Transverse colon (tissue), 4 donors: ENCODE measurements around the gene RNPS1. TPM values are rescaled to one million over a fixed set of nuclear protein-coding genes. Genes with fewer than 3 reads are reported as not detected.

ENCODE experiments used
- DNase-seq: peaks from one replicate; pipeline ENCODE4 v3.0.0-alpha.2; 2019
- H3K27ac ChIP-seq, 4 donors: fragments of 200-600 bp; sonication (generic); 2 replicates each; pipeline ENCODE4 v1.5.1; 2016 to 2018; ENCODE audit warnings: inconsistent platforms in 4 of 4
- H3K27me3 ChIP-seq: fragments of 200-600 bp; sonication (generic); 2 replicates; pipeline ENCODE4 v1.5.1; 2017; ENCODE audit warnings: inconsistent platforms
- H3K36me3 ChIP-seq, 4 donors: fragments of 200-600 bp; sonication (generic); 2 replicates each; pipeline ENCODE4 v1.5.1; 2017 to 2019; ENCODE audit warnings: inconsistent platforms in 4 of 4
- H3K4me1 ChIP-seq, 4 donors: fragments of 200-600 bp; sonication (generic); 2 replicates each; pipeline ENCODE4 v1.5.1; 2017 to 2020; ENCODE audit warnings: inconsistent platforms in 4 of 4
- H3K4me3 ChIP-seq, 4 donors: fragments of 200-600 bp; sonication (generic); 1 replicate in 1 of 4; 2 replicates in 3 of 4; pipeline versions ENCODE4 v1.5.1 to v1.6.1; 2017 to 2019; ENCODE audit warnings: inconsistent platforms in 4 of 4
- H3K9me3 ChIP-seq, 2 donors: fragments of 200-600 bp; sonication (generic); 2 replicates each; pipeline ENCODE4 v1.5.1; 2017 to 2019; ENCODE audit warnings: inconsistent platforms in 2 of 2
- CTCF ChIP-seq, 5 experiments: fragments of 200-600 bp in 3 of 5; fragments of 450-650 bp in 2 of 5; sonication (generic) in 3 of 5; IDR thresholded peaks; 1 replicate in 2 of 5; 2 replicates in 3 of 5; pipeline ENCODE4 v1.5.1; 2016 to 2017; ENCODE audit warnings: antibody characterized with exemption in 5 of 5, inconsistent platforms in 3 of 5, mild to moderate bottlenecking in 2 of 5, moderate library complexity in 1 of 5
- EP300 ChIP-seq: sonication (generic); formaldehyde crosslinking; IDR thresholded peaks from one replicate; pipeline ENCODE4 v1.6.1; 2017; ENCODE audit warnings: antibody characterized with exemption, low read depth
- POLR2A ChIP-seq: fragments of 450-650 bp; IDR thresholded peaks from one replicate; pipeline ENCODE4 v1.6.1; 2016; ENCODE audit warnings: antibody characterized with exemption, mild to moderate bottlenecking, moderate library complexity
- POLR2AphosphoS5 ChIP-seq, 3 donors: sonication (generic); formaldehyde crosslinking; IDR thresholded peaks; one replicate each; pipeline ENCODE4 v1.6.1; 2016; ENCODE audit warnings: antibody characterized with exemption in 3 of 3
- WGBS, 2 donors: methylation state at CpG; one replicate each; pipeline ENCODE4 v1.1.5; 2018; ENCODE audit warnings: low coverage in 1 of 2; 5-methylcytosine and 5-hydroxymethylcytosine counted together
- in situ Hi-C, 4 donors: fragments of 200-750 bp; cut with MboI; loops; one replicate each; pipeline versions ENCODE4 v1.15.0 to v1.15.1; 2017; ENCODE audit warnings: low sequenced_read_pairs in 3 of 4, low pct_ligation_motif_present in 1 of 4, low pct_unique_long_range_greater_than_20kb in 1 of 4
- intact Hi-C: fragments of 100-400 bp; cut with DNase I; formaldehyde crosslinking; loops from one replicate; pipeline ENCODE4 v1.15.1; 2023; ENCODE audit warnings: low total_unique reads
- total RNA-seq, 4 donors: library from RNA; depleted of rRNA; stranded (reverse); fragments of >200 nt; gene quantifications; one replicate each; pipeline ENCODE4 v1.1.0, GENCODE V29; 2016

RNPS1 gene
- total RNA-seq, 4 donors from 2014 or later = 110 to 153 (median 126) TPM

GRCh38 chr16:2246301-2246885 is 21.5 kb downstream of the RNPS1 start:
- TF ChIP-seq EP300 (no peak), POLR2AphosphoS5 (IDR thresholded peaks at IDR 0.05) (no peak), POLR2A (no peak), CTCF (IDR thresholded peaks at IDR 0.05) (no peak)
- no peaks in the 10 kb centered on the region for H3K9me3 ChIP-seq
- 96% methylated on average over 13 of the region's 18 CpGs; no CpG with 5 or more reads in 1 of the 2 donors for WGBS, 2 donors
- in situ Hi-C loops = no loop called here
- peaks cover 0 to 34% (median 16%) of the 10 kb centered on the region in 4 donors for H3K36me3 ChIP-seq
- H3K27me3 ChIP-seq = no peaks in the 10 kb centered on the region
- peaks cover 6 to 11% (median 8%) of the 10 kb centered on the region in 4 donors for H3K4me1 ChIP-seq
- H3K4me3 ChIP-seq = no peak overlapping the region
- intact Hi-C loops = no loop called here
- DNase-seq = no peak
- no peak overlapping the region for H3K27ac ChIP-seq

GRCh38 chr16:2244926-2245795 is 22.8 kb downstream of the RNPS1 start:
- Histone ChIP-seq H3K9me3 (no peaks in the 10 kb centered on the region), H3K27me3 (no peaks in the 10 kb centered on the region), H3K4me1 (peaks cover under 1 to 5% (median 2%) of the 10 kb centered on the region in 4 donors), H3K27ac (no peak overlapping the region), H3K36me3 (peaks cover 0 to 34% (median 16%) of the 10 kb centered on the region in 4 donors), H3K4me3 (no peak overlapping the region)
- TF ChIP-seq EP300 = no peak
- TF ChIP-seq CTCF (IDR thresholded peaks at IDR 0.05) = no peak
- TF ChIP-seq POLR2A = no peak
- TF ChIP-seq POLR2AphosphoS5 (IDR thresholded peaks at IDR 0.05) = no peak
- WGBS, 2 donors = 94% methylated on average over 5 to 30 of the region's 30 CpGs
- in situ Hi-C loops (no loop called here), intact Hi-C loops (no loop called here)
- DNase-seq = no peak

- in situ Hi-C loops = no loop called here
- Histone ChIP-seq H3K4me1 (no peaks in the 10 kb centered on the region), H3K27ac (no peak overlapping the region), H3K27me3 (no peaks in the 10 kb centered on the region), H3K36me3 (peaks cover 0 to 34% (median 16%) of the 10 kb centered on the region in 4 donors), H3K4me3 (no peak overlapping the region), H3K9me3 (no peaks in the 10 kb centered on the region)
- WGBS, 2 donors = 88% methylated on average over 17 of the region's 17 CpGs; no CpG with 5 or more reads in 1 of the 2 donors
- TF ChIP-seq POLR2A (no peak), CTCF (IDR thresholded peaks at IDR 0.05) (no peak), EP300 (no peak), POLR2AphosphoS5 (IDR thresholded peaks at IDR 0.05) (no peak)
- no peak for DNase-seq
- intact Hi-C loops = no loop called here
Observed at GRCh38 chr16:2244301-2244700, 23.6 kb downstream of the RNPS1 start.

GRCh38 chr16:2243781-2244180 is 24.1 kb downstream of the RNPS1 start:
- 94 to 100% methylated on average over 2 to 11 of the region's 11 CpGs for WGBS, 2 donors
- no peak overlapping the region for H3K27ac ChIP-seq
- peaks cover 0 to 1% (median 0%) of the 10 kb centered on the region in 4 donors for H3K4me1 ChIP-seq
- no peaks in the 10 kb centered on the region for H3K9me3 ChIP-seq
- H3K4me3 ChIP-seq = no peak overlapping the region
- intact Hi-C loops (no loop called here), in situ Hi-C loops (no loop called here)
- DNase-seq = no peak
- TF ChIP-seq CTCF (IDR thresholded peaks at IDR 0.05) (no peak), POLR2A (no peak), POLR2AphosphoS5 (IDR thresholded peaks at IDR 0.05) (no peak), EP300 (no peak)
- peaks cover 0 to 34% (median 16%) of the 10 kb centered on the region in 4 donors for H3K36me3 ChIP-seq
- no peaks in the 10 kb centered on the region for H3K27me3 ChIP-seq
